Activated T-helper 1 cell treated with anti-CD3 and anti-CD28 coated beads, Interleukin-12 subunit alpha, Interleukin-12 subunit beta, Interleukin-2, Interleukin-4 antibody, amounts not matched to agents 30 ng/mL and 10 ng/mL and 1 ng/mL, durations not matched to agents 14 hours and 24 hours and 36 hours (primary cell): ENCODE data around the gene TMPRSS13. TPM values are rescaled to one million over a fixed set of nuclear protein-coding genes. Genes with fewer than 3 reads are reported as not detected.
"Not testable (repeated sequence)": the region's sequence is repeated elsewhere in the genome, so short reads cannot be mapped to it uniquely, and the experiment has no call there.

Source experiments
- DNase-seq: peaks from one replicate; pipeline ENCODE4 v3.0.0; 2021; ENCODE audit warnings: low spot score
- H3K27ac Mint-ChIP-seq: one replicate; pipeline ENCODE4 v1.8.0; 2021; ENCODE audit warnings: mild to moderate bottlenecking, mixed read lengths
- H3K27me3 Mint-ChIP-seq: one replicate; pipeline ENCODE4 v1.8.0; 2022; ENCODE audit warnings: mild to moderate bottlenecking, moderate library complexity, mixed read lengths; ENCODE audit not compliant: insufficient read depth
- H3K36me3 Mint-ChIP-seq: one replicate; pipeline ENCODE4 v1.8.0; 2021; ENCODE audit warnings: low read depth, mixed read lengths
- H3K4me1 Mint-ChIP-seq: one replicate; pipeline ENCODE4 v1.8.0; 2021; ENCODE audit warnings: low read depth, mixed read lengths
- H3K4me3 Mint-ChIP-seq: one replicate; pipeline ENCODE4 v1.8.0; 2021; ENCODE audit warnings: mild to moderate bottlenecking, moderate library complexity, mixed read lengths
- H3K9me3 Mint-ChIP-seq: one replicate; pipeline ENCODE4 v1.8.0; 2021; ENCODE audit warnings: mixed read lengths
- intact Hi-C: fragments of 100-400 bp; cut with micrococcal nuclease; formaldehyde crosslinking; loops from one replicate; pipeline ENCODE4 v1.15.1; 2024
- total RNA-seq: library from RNA; stranded (reverse); gene quantifications from 2 replicates; pipeline ENCODE4 v1.2.3, GENCODE V29; 2022

Gene TMPRSS13
- total RNA-seq, 1 donor from 2014 or later: 1.5 TPM

DNA sequence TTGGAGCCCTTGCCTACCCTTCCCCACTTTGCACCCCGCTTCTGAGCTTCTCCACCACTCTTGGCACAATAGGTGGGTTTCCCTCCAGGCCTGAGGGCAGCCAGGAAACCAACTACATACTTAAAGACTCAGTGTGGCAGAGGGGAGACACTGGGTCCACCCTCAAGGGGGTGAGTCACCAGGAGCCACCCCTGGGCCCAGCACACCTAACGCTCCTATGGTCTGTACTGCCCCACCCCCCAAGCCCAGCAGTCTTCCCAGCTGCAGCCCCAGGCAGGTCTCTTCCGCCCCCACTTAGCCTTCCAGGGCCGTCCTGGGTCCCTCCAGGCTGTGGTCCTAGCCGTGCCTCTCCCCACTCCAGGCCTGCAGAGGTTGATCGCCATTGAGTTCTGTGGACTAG lies 3.2 kb upstream of the TMPRSS13 start:
- peaks cover 61% of the 10 kb centered on the region for H3K4me1 Mint-ChIP-seq
- DNase-seq: no peak
- peak overlapping the region; percentile 68 for H3K27ac Mint-ChIP-seq
- intact Hi-C loops: no loop called here
- no peaks in the 10 kb centered on the region for H3K9me3 Mint-ChIP-seq
- H3K27me3 Mint-ChIP-seq: peaks cover 5% of the 10 kb centered on the region
- H3K36me3 Mint-ChIP-seq: peaks cover 2% of the 10 kb centered on the region
- H3K4me3 Mint-ChIP-seq: no peak overlapping the region

DNA sequence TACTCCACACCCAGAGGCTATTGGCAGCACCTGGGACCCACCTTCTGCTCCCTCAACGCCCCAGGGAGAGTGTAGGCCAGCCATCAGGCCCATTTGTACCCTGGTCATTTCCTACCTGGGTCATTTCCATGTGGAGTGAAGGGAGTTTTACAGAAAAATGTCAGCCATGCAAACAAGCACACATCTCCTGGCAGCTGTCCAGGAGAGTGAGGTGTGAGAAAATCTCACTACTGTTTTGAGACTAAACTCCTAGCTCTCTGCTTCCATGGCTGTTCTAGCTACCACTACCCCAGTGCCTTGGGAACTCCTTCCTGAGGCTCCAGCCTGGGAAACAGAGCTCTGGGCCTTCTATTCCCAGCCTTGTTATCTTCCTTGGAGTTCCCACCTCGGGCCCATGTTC lies 2.8 kb upstream of the TMPRSS13 start:
- intact Hi-C loops: no loop called here
- Mint-ChIP-seq H3K36me3 (peaks cover 2% of the 10 kb centered on the region), H3K27ac (peak overlapping the region; percentile 59), H3K4me3 (no peak overlapping the region), H3K4me1 (peaks cover 61% of the 10 kb centered on the region), H3K27me3 (peaks cover 5% of the 10 kb centered on the region), H3K9me3 (no peaks in the 10 kb centered on the region)
- no peak for DNase-seq

DNA sequence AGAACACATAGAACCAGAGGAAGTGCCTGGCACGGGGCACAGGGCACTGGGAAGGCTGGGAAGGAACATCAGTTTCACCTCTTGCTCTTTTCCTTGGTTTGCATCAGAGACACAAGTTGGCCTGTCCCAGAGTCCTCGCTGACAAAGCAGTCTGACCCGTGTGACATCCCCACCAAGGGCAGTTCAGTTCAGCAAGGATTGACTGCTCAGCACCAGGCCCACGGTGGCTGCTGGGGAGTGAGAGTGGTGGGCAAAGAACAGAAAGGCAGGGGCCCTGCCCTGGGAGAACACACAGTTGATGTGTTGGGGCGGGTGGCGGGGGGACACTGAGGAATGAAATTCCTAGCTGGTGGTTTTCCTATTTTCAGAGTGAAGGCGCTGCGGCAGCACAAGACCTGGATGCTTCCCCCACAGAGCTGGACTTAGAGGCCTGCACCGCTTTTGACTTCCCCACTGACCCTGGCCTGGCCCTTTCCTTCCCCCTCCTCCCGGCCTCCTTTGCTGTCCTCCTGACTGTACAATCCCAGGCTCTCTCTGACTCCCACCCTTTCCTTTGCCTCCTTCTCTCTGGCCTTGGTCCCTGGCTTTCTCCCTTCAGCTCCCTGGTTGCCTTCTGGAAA lies 2.2 kb upstream of the TMPRSS13 start:
- Mint-ChIP-seq H3K27me3 (peaks cover 5% of the 10 kb centered on the region), H3K9me3 (no peaks in the 10 kb centered on the region), H3K4me1 (peaks cover 61% of the 10 kb centered on the region), H3K4me3 (no peak overlapping the region), H3K36me3 (peaks cover 2% of the 10 kb centered on the region), H3K27ac (peak overlapping the region; percentile 87)
- no peak for DNase-seq
- intact Hi-C loops: no loop called here

GRCh38 chr11:117930668-117931330 lies 1.6 kb upstream of the TMPRSS13 start:
- Mint-ChIP-seq H3K4me3 (peak overlapping the region; percentile 5), H3K27me3 (peaks cover 5% of the 10 kb centered on the region), H3K9me3 (no peaks in the 10 kb centered on the region), H3K27ac (peak overlapping the region; percentile 87), H3K36me3 (peaks cover 2% of the 10 kb centered on the region), H3K4me1 (peaks cover 61% of the 10 kb centered on the region)
- no peak for DNase-seq
- intact Hi-C loops: no loop called here

DNA sequence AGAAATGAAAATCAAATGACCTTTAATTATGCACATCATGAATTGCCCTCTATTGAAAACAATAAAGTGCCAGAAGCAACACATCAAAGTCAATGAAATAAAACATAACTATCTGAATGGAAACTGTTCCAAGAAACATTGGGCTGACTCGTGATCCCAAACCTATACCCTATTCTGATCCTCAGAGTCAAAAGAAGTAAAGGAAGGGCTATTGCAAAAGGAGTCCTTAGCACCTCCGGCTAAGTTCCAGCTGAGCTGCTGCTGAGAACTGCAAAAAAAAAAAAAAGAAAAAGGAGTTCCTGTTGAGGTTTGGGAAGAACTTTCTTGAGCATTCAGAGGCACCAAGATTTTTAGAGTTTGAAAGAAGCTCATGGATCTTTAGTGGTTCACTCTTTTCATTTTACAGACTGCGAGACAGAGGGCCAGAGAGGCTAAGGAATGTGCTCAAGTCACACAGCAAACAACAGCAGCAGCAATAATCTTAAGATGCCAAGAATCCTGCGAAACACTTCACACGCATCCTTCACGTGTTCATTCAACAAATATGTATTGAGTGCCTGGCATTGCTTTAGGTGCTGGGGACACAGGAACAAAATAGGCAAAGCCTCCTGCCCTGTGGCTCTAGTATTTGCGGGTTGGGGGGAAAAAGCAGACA lies 841 bp upstream of the TMPRSS13 start:
- intact Hi-C loops: no loop called here
- Mint-ChIP-seq H3K27ac (peak overlapping the region; percentile 87), H3K36me3 (peaks cover 2% of the 10 kb centered on the region), H3K4me3 (peak overlapping the region; percentile 5), H3K9me3 (no peaks in the 10 kb centered on the region), H3K27me3 (peaks cover 9% of the 10 kb centered on the region), H3K4me1 (peaks cover 58% of the 10 kb centered on the region)
- DNase-seq: no peak

GRCh38 chr11:117928446-117929141 lies 608 bp downstream of the TMPRSS13 start:
- H3K4me1 Mint-ChIP-seq: peaks cover 54% of the 10 kb centered on the region
- H3K27me3 Mint-ChIP-seq: peaks cover 9% of the 10 kb centered on the region
- no peak for DNase-seq
- peaks cover 2% of the 10 kb centered on the region for H3K36me3 Mint-ChIP-seq
- no peak overlapping the region for H3K4me3 Mint-ChIP-seq
- intact Hi-C loops: no loop called here
- H3K27ac Mint-ChIP-seq: peak overlapping the region; percentile 40
- no peaks in the 10 kb centered on the region for H3K9me3 Mint-ChIP-seq

- peaks cover under 1% of the 10 kb centered on the region for H3K36me3 Mint-ChIP-seq
- intact Hi-C loops: no loop called here
- peaks cover 9% of the 10 kb centered on the region for H3K27me3 Mint-ChIP-seq
- H3K4me1 Mint-ChIP-seq: peaks cover 47% of the 10 kb centered on the region
- no peak for DNase-seq
- no peak overlapping the region for H3K4me3 Mint-ChIP-seq
- H3K9me3 Mint-ChIP-seq: no peaks in the 10 kb centered on the region
- H3K27ac Mint-ChIP-seq: no peak overlapping the region
Observed at GRCh38 chr11:117927926-117928325, 1.3 kb downstream of the TMPRSS13 start.

DNA sequence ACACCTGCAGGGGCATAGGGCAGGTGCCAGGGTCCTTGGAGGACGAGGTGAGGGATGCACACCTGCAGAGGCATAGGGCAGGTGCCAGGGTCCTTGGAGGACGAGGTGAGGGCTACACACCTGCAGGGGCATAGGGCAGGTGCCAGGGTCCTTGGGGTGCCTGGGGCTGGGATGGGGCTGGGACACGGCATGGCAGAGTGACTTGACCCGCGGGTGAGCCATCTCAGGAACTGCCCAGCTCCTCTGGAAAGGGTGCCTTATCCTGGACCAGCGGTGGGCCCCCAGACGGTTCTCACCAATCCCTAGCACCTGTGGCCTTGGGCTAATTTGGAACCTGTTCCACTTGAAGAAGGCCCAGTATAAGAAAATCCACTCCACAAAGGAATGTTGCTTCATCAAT lies 3.0 kb downstream of the TMPRSS13 start:
- intact Hi-C loops, H3K9me3 Mint-ChIP-seq, H3K4me3 Mint-ChIP-seq, H3K27me3 Mint-ChIP-seq, DNase-seq, H3K27ac Mint-ChIP-seq, H3K36me3 Mint-ChIP-seq: not testable (repeated sequence)
- peaks cover 31% of the 10 kb centered on the region for H3K4me1 Mint-ChIP-seq

DNA sequence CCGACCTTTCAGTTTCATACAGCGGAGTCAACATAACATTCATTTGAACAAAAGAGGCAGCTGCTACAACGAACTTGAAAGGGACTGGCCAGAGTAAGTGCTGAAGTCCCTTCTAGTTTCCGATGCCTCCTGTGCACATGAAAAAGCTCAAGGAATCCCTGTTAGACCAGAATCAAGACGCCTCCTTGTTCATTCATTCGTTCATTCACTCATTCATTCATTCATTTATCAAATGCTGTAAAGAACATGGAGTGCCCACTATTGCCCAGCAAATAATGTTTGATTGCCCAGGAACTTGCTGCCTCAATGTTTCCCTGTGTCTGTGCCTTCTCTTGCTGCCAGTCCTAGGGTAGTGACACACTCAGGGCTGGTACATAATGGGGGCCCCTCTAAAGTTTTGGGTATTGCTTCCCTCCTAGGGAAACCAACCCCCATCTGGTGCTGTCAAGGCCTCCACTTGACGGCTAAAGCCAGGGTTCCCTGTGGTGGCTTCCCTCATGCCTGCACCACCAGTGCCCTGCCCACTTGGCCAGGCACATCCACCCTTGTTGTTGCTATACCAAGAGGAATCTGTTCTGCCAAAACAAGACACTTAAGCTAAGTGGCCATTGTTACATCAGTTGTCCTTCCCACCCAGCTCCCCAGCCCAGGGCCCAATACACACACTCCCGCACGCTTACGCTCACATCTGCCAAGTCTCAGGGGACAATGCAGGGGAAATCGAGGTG lies 3.8 kb downstream of the TMPRSS13 start:
- no peak for DNase-seq
- intact Hi-C loops: no loop called here
- Mint-ChIP-seq H3K4me3 (no peak overlapping the region), H3K9me3 (no peaks in the 10 kb centered on the region), H3K27ac (no peak overlapping the region), H3K36me3 (no peaks in the 10 kb centered on the region), H3K27me3 (peaks cover 9% of the 10 kb centered on the region), H3K4me1 (peaks cover 23% of the 10 kb centered on the region)

GRCh38 chr11:117924631-117925170 lies 4.5 kb downstream of the TMPRSS13 start:
- H3K4me3 Mint-ChIP-seq: no peak overlapping the region
- DNase-seq: no peak
- no peaks in the 10 kb centered on the region for H3K9me3 Mint-ChIP-seq
- H3K27me3 Mint-ChIP-seq: peaks cover 9% of the 10 kb centered on the region
- H3K27ac Mint-ChIP-seq: no peak overlapping the region
- no peaks in the 10 kb centered on the region for H3K36me3 Mint-ChIP-seq
- intact Hi-C loops: no loop called here
- H3K4me1 Mint-ChIP-seq: peaks cover 20% of the 10 kb centered on the region

GRCh38 chr11:117923773-117924172 lies 5.4 kb downstream of the TMPRSS13 start:
- intact Hi-C loops: no loop called here
- no peak for DNase-seq
- no peak overlapping the region for H3K27ac Mint-ChIP-seq
- H3K27me3 Mint-ChIP-seq: peaks cover 9% of the 10 kb centered on the region
- peaks cover 21% of the 10 kb centered on the region for H3K4me1 Mint-ChIP-seq
- H3K9me3 Mint-ChIP-seq: no peaks in the 10 kb centered on the region
- H3K36me3 Mint-ChIP-seq: no peaks in the 10 kb centered on the region
- no peak overlapping the region for H3K4me3 Mint-ChIP-seq

DNA sequence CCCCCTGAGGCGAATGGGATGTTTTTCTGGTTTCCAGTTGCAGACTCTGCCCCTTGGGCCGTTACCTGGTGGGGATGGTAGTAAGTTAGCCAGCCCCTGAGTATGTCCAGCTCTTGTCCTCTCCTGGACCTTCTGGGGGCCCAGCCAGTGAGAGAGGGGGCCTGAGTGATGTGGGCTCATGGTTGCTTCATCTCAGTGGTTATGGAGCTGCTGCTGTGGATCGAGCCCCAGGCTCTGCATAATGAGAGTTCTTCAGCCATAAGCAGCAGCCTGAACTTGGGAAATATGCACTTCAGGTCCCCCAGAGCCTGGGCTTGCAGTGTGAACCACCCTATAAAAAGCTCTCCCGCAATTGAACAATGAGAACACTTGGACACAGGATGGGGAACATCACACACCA lies 5.9 kb downstream of the TMPRSS13 start:
- peaks cover 16% of the 10 kb centered on the region for H3K4me1 Mint-ChIP-seq

More for the DNA sequence above, 5.9 kb downstream of the TMPRSS13 start:
- no peak overlapping the region for H3K4me3 Mint-ChIP-seq
- peaks cover 6% of the 10 kb centered on the region for H3K27me3 Mint-ChIP-seq
- no peak overlapping the region for H3K27ac Mint-ChIP-seq
- DNase-seq: no peak
- no peaks in the 10 kb centered on the region for H3K36me3 Mint-ChIP-seq
- no peaks in the 10 kb centered on the region for H3K9me3 Mint-ChIP-seq
- intact Hi-C loops: no loop called here
